Mesendoderm (in vitro differentiated cells): ENCODE measurements around the gene SLC30A7.
"Not testable (repeated sequence)": the region's sequence is repeated elsewhere in the genome, so short reads cannot be mapped to it uniquely, and the experiment has no call there.

ENCODE experiments used
- DNase-seq: peaks from one replicate; pipeline ENCODE4 v3.0.0; 2013
- H2AK5ac ChIP-seq: 2 replicates; pipeline ENCODE4 v1.6.1; 2013; ENCODE audit warnings: low read length, inconsistent platforms
- H2BK120ac ChIP-seq: 2 replicates; pipeline ENCODE4 v1.6.1; 2013; ENCODE audit warnings: low read depth, mild to moderate bottlenecking, low read length, moderate library complexity, mixed read lengths
- H2BK15ac ChIP-seq: replicated peaks from 2 replicates; pipeline ENCODE4 v1.6.1; 2013; ENCODE audit warnings: low read depth, mild to moderate bottlenecking, moderate library complexity
- H2BK5ac ChIP-seq: 2 replicates; pipeline ENCODE4 v1.6.1; 2013; ENCODE audit warnings: low read length, inconsistent platforms
- H3K18ac ChIP-seq: 2 replicates; pipeline ENCODE4 v1.6.1; 2013; ENCODE audit warnings: mild to moderate bottlenecking, low read length, mixed read lengths
- H3K23ac ChIP-seq: one replicate; pipeline ENCODE4 v1.6.1; 2013; ENCODE audit warnings: low read length
- H3K27ac ChIP-seq: 2 replicates; pipeline ENCODE4 v1.5.1; 2013; ENCODE audit warnings: low read depth, mild to moderate bottlenecking, inconsistent platforms, low read length, moderate library complexity
- H3K27me3 ChIP-seq: 2 replicates; pipeline ENCODE4 v1.6.1; 2013; ENCODE audit warnings: low read length, control low read depth, mild to moderate bottlenecking, inconsistent platforms; ENCODE audit not compliant: insufficient read depth, poor library complexity
- H3K36me3 ChIP-seq: 2 replicates; pipeline ENCODE4 v1.6.1; 2013; ENCODE audit warnings: low read length, inconsistent platforms; ENCODE audit not compliant: control insufficient read depth, insufficient read depth
- H3K4ac ChIP-seq: one replicate; pipeline ENCODE4 v1.6.1; 2013; ENCODE audit warnings: low read depth, mild to moderate bottlenecking, low read length, moderate library complexity
- H3K4me1 ChIP-seq: 2 replicates; pipeline ENCODE4 v1.6.1; 2013; ENCODE audit warnings: low read depth, low read length, inconsistent platforms; ENCODE audit not compliant: control insufficient read depth
- H3K4me2 ChIP-seq: 2 replicates; pipeline ENCODE4 v1.6.1; 2013; ENCODE audit warnings: low read length
- H3K4me3 ChIP-seq: 2 replicates; pipeline ENCODE4 v1.5.1; 2013; ENCODE audit warnings: mild to moderate bottlenecking, low read length
- H3K56ac ChIP-seq: one replicate; pipeline ENCODE4 v1.6.1; 2013; ENCODE audit warnings: low read length
- H3K79me1 ChIP-seq: 2 replicates; pipeline ENCODE4 v1.6.1; 2013; ENCODE audit warnings: low read length, inconsistent platforms
- H3K79me2 ChIP-seq: 2 replicates; pipeline ENCODE4 v1.6.1; 2013; ENCODE audit warnings: mild to moderate bottlenecking, low read length; ENCODE audit not compliant: control insufficient read depth, insufficient read depth
- H3K9ac ChIP-seq: 2 replicates; pipeline ENCODE4 v1.6.1; 2013; ENCODE audit warnings: low read length, inconsistent platforms
- H4K5ac ChIP-seq: one replicate; pipeline ENCODE4 v1.6.1; 2013; ENCODE audit warnings: low read length
- H4K8ac ChIP-seq: one replicate; pipeline ENCODE4 v1.6.1; 2013; ENCODE audit warnings: low read depth, mild to moderate bottlenecking, control low read depth, low read length, moderate library complexity
- WGBS: extraction: QIAGEN DNeasy Blood & Tissue Kit; methylation state at CpG from one replicate; pipeline ENCODE4 v1.1.7; 2013; ENCODE audit warnings: low lambda C conversion rate, missing lambda C conversion rate; ENCODE audit not compliant: insufficient coverage; ENCODE audit errors: extremely low coverage; 5-methylcytosine and 5-hydroxymethylcytosine counted together

The SLC30A7 gene

DNA sequence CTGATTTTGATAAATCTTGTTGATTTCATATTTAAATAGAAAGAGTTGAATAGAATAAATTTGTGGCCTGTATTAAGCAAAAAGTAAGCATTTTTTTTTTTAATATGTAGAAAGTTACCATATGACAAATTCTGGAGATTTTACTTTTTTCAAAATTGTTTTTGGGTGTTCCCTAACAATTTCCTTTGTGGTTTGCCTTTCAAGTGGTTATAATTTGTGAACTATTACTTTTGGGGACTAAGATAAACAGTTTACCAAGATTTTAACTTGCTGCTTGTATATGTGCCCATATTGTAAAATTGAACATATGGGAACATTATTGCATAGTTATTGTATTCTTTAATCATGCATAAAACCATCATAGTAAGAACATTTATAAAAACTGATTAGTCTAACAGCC is 34.6 kb downstream of the SLC30A7 start:
- H2BK5ac ChIP-seq: no peak overlapping the region
- H3K27me3 ChIP-seq: no peaks in the 10 kb centered on the region
- H2BK120ac ChIP-seq: no peak overlapping the region
- H3K56ac ChIP-seq: no peak overlapping the region
- H3K27ac ChIP-seq: no peak overlapping the region
- H4K8ac ChIP-seq: no peak overlapping the region
- no peaks in the 10 kb centered on the region for H3K4me1 ChIP-seq
- H3K79me2 ChIP-seq: no peaks in the 10 kb centered on the region
- no peak overlapping the region for H3K4me3 ChIP-seq
- H2AK5ac ChIP-seq: no peak overlapping the region
- no peaks in the 10 kb centered on the region for H3K36me3 ChIP-seq
- no peak overlapping the region for H2BK15ac ChIP-seq
- DNase-seq: no peak
- H3K18ac ChIP-seq: no peak overlapping the region
- H4K5ac ChIP-seq: no peak overlapping the region
- no peak overlapping the region for H3K4me2 ChIP-seq
- H3K9ac ChIP-seq: no peak overlapping the region
- H3K79me1 ChIP-seq: no peaks in the 10 kb centered on the region
- no peak overlapping the region for H3K4ac ChIP-seq
- H3K23ac ChIP-seq: no peak overlapping the region

DNA sequence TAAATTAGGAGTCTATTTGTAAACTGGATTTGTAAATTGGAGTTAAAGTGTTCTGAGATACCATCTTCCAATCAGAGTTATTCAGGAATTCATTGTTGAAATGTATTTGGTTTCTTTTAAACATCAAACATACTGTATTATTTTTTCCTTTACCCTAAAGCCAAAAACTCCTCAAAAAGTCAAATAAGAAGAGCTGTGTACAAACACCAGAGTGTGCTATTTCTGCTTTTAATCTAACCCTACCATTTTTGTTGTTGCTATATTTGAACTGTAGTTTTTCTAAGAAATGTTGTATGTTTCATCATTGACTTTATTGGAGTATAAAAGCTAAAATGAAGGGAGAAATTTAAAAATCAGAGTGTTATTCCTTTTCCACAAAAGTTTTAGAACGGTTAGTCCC is 35.8 kb downstream of the SLC30A7 start:
- Histone ChIP-seq H3K79me1 (no peaks in the 10 kb centered on the region), H2AK5ac (no peak overlapping the region), H2BK120ac (no peak overlapping the region), H3K4me3 (no peak overlapping the region), H3K27ac (no peak overlapping the region), H3K23ac (no peak overlapping the region), H4K8ac (no peak overlapping the region), H3K4me1 (no peaks in the 10 kb centered on the region), H3K79me2 (no peaks in the 10 kb centered on the region), H3K18ac (no peak overlapping the region), H4K5ac (no peak overlapping the region), H3K4me2 (no peak overlapping the region), H3K56ac (no peak overlapping the region), H3K9ac (no peak overlapping the region), H2BK15ac (no peak overlapping the region), H3K4ac (no peak overlapping the region), H2BK5ac (no peak overlapping the region), H3K27me3 (no peaks in the 10 kb centered on the region), H3K36me3 (no peaks in the 10 kb centered on the region)
- no CpG with 5 or more reads among the region's 1 CpG for WGBS
- DNase-seq: no peak

DNA sequence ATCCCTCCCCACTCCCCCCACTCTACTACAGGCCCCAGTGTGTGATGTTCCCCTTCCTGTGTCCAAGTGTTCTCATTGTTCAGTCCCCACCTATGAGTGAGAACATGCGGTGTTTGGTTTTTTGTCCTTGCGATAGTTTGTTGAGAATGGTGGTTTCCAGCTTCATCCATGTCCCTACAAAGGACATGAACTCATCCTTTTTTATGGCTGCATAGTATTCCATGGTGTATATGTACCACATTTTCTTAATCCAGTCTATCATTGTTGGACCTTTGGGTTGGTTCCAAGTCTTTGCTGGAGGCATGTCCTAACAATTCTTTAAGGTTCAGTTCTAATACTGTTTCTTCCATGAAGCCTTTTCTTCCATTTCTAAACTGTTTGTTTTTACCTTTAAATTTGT is 37.7 kb downstream of the SLC30A7 start:
- H2AK5ac ChIP-seq, H3K18ac ChIP-seq, DNase-seq, H2BK5ac ChIP-seq, H3K27me3 ChIP-seq, H3K9ac ChIP-seq, H3K36me3 ChIP-seq, H3K27ac ChIP-seq, H3K79me1 ChIP-seq, H2BK15ac ChIP-seq, H2BK120ac ChIP-seq, H3K56ac ChIP-seq, H3K23ac ChIP-seq, H3K79me2 ChIP-seq, H3K4me3 ChIP-seq, H4K5ac ChIP-seq, H3K4ac ChIP-seq, H4K8ac ChIP-seq, H3K4me2 ChIP-seq, H3K4me1 ChIP-seq: not testable (repeated sequence)
- no CpG with 5 or more reads among the region's 2 CpGs for WGBS

DNA sequence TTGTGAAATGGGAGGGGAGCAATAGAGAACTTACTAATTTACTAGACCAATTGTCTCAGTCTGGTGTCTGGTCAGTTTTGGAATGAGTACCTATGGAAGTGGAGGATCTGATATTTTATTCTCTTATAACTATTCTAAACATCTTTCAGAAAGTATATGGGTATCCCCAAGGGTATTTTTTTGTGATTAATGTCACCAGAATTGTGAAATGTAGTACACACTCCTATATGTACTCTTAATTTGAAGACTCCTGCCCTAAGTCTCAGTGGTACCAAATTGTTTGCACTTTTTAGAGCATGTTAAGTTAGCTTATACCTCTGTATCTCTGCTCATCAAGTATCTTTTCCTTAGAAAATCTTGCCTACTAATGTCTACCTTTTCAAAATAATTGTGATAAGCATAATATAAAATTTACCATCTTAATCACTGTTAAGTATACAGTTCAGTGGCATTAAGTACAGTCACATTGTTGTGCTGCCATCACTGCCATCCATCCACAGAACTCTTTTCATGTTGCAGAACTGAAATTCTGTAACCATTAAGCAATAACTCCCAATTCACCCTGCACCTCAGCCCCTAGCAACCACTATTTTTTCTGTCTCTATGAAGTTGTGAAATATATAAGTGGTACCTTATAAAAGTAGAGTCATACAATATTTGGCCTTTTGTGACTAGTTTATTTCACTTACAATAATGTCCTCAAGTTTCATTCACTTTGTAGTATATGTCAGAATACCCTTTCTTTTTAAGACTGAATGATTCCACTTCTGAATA is 40.5 kb downstream of the SLC30A7 start:
- H3K27me3 ChIP-seq: no peaks in the 10 kb centered on the region

DNA sequence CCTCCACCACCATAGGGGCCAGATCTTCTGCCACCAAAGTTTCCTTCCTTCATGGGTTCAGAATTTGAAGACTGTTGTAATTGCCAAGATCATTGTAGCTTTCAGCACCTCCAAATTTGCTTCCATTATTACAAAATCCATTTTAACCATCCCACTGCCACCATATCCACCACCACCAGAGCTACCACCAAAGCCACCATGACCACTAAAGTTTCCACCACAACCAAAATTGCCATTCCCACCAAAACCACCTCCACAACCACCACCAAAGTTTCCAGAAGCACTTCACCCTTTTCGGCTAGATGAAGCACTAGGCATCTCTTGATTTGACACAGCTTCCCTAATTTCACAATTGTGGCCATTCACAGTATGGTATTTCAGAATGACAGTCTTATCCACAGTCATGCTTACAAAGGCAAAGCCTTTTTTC is 45.2 kb downstream of the SLC30A7 start:
- no peak overlapping the region for H3K56ac ChIP-seq
- no peak overlapping the region for H3K9ac ChIP-seq
- no peak overlapping the region for H4K5ac ChIP-seq
- DNase-seq: no peak
- peaks cover 3% of the 10 kb centered on the region for H3K79me1 ChIP-seq
- no peaks in the 10 kb centered on the region for H3K79me2 ChIP-seq
- no CpG with 5 or more reads among the region's 1 CpG for WGBS
- H3K23ac ChIP-seq: no peak overlapping the region
- no peaks in the 10 kb centered on the region for H3K4me1 ChIP-seq
- no peak overlapping the region for H3K4me3 ChIP-seq
- no peak overlapping the region for H3K18ac ChIP-seq
- H3K36me3 ChIP-seq: no peaks in the 10 kb centered on the region
- no peak overlapping the region for H2BK5ac ChIP-seq
- no peak overlapping the region for H4K8ac ChIP-seq
- no peak overlapping the region for H2AK5ac ChIP-seq
- H2BK120ac ChIP-seq: no peak overlapping the region
- no peaks in the 10 kb centered on the region for H3K27me3 ChIP-seq
- H3K4ac ChIP-seq: no peak overlapping the region
- H3K27ac ChIP-seq: no peak overlapping the region
- no peak overlapping the region for H2BK15ac ChIP-seq
- H3K4me2 ChIP-seq: no peak overlapping the region

More for the DNA sequence above, 40.5 kb downstream of the SLC30A7 start:
- no peak overlapping the region for H3K9ac ChIP-seq
- H2BK120ac ChIP-seq: no peak overlapping the region
- H3K4me2 ChIP-seq: no peak overlapping the region
- H3K79me2 ChIP-seq: no peaks in the 10 kb centered on the region
- no peak for DNase-seq
- no peak overlapping the region for H4K5ac ChIP-seq
- peaks cover 3% of the 10 kb centered on the region for H3K79me1 ChIP-seq
- no peak overlapping the region for H3K56ac ChIP-seq
- no peaks in the 10 kb centered on the region for H3K4me1 ChIP-seq
- no peak overlapping the region for H3K27ac ChIP-seq
- H2AK5ac ChIP-seq: no peak overlapping the region
- no peak overlapping the region for H2BK5ac ChIP-seq
- H3K23ac ChIP-seq: no peak overlapping the region
- no peak overlapping the region for H2BK15ac ChIP-seq
- no peaks in the 10 kb centered on the region for H3K36me3 ChIP-seq
- H3K4ac ChIP-seq: no peak overlapping the region
- no peak overlapping the region for H3K18ac ChIP-seq
- H3K4me3 ChIP-seq: no peak overlapping the region
- no peak overlapping the region for H4K8ac ChIP-seq

DNA sequence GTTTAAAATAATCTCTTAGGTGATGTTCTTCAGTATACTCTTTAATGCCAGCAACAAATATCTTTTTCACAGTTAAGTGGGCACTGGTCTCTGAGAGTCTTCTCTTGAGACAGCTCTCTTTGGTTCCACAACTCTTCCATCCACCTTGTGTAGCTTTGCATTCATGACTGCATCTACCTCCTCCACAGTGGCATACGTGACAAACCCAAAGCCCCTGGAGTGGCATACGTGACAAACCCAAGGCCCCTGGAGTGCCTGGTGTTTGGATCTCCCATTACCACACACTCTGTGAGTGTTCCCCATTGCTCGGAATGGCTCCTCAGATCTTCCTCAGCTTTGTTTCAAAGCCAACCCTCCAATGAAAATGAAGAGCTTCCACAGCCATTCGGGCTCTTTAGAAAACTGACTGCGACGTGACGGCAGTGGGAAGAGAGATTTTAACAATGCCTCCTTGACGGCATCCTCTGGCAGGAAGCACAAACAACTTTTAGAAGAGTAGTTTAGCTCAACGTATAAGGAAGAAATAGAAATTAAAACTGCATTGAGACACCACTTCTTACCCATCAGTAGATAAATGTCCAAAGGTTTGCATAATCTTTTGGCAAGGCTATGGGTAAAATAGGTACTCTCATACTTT is 45.8 kb downstream of the SLC30A7 start:
- Histone ChIP-seq H3K4me1 (no peaks in the 10 kb centered on the region), H2BK120ac (no peak overlapping the region), H4K5ac (no peak overlapping the region), H3K79me2 (no peaks in the 10 kb centered on the region), H3K27me3 (no peaks in the 10 kb centered on the region), H3K4me2 (no peak overlapping the region), H3K36me3 (no peaks in the 10 kb centered on the region), H3K18ac (no peak overlapping the region), H2BK5ac (no peak overlapping the region), H2AK5ac (no peak overlapping the region), H2BK15ac (no peak overlapping the region), H3K23ac (no peak overlapping the region), H3K27ac (no peak overlapping the region), H3K56ac (no peak overlapping the region), H3K4ac (no peak overlapping the region), H4K8ac (no peak overlapping the region), H3K9ac (no peak overlapping the region), H3K79me1 (peaks cover 3% of the 10 kb centered on the region), H3K4me3 (no peak overlapping the region)
- no peak for DNase-seq
- no CpG with 5 or more reads among the region's 9 CpGs for WGBS
